IMR-90 (cell line): ENCODE results near the gene GPC6. TPM values are rescaled to one million over a fixed set of nuclear protein-coding genes. Genes with fewer than 3 reads are reported as not detected.

Source experiments
- ATAC-seq: fragments of 200-7000 bp; cut with Tn5 transposase; 2 replicates; pipeline ENCODE4 v1.9.1; 2020; ENCODE audit warnings: low read depth, mild to moderate bottlenecking, moderate library complexity
- BruUV-seq: library from RNA; stranded (reverse); fragments of 400-500 nt; replicated peaks from 2 replicates; lab custom pipeline; 2021; lab: Mats Ljungman, UMichigan
- CTCF ChIA-PET: fragments of 300-600 bp; formaldehyde crosslinking; extraction: SDS; loops from one replicate; lab custom pipeline; 2021; ENCODE audit warnings: antibody characterized with exemption; lab: Yijun Ruan, JAX
- POLR2A ChIA-PET: fragments of 300-600 bp; sonication (Branson Sonifier 250); formaldehyde crosslinking; loops from one replicate; lab custom pipeline; 2022; ENCODE audit warnings: antibody characterized with exemption; ENCODE audit not compliant: unreplicated experiment; lab: Charles Lee
- DNase-seq: peaks from one replicate; pipeline ENCODE4 v3.0.0; 2013
- H2AFZ ChIP-seq: replicated peaks from 2 replicates; pipeline ENCODE3; 2013; ENCODE audit warnings: low read length, mild to moderate bottlenecking; ENCODE audit not compliant: poor library complexity
- H2AK5ac ChIP-seq: 2 replicates; pipeline ENCODE4 v1.6.1; 2013; ENCODE audit warnings: low read depth, low read length, inconsistent platforms
- H2AK9ac ChIP-seq: replicated peaks from 2 replicates; pipeline ENCODE3; 2013; ENCODE audit warnings: mild to moderate bottlenecking, low read depth, low read length, moderate library complexity; ENCODE audit not compliant: poor library complexity
- H2BK120ac ChIP-seq: 2 replicates; pipeline ENCODE4 v1.6.1; 2013; ENCODE audit warnings: low read depth, low read length, inconsistent platforms
- H2BK15ac ChIP-seq: 3 replicates; pipeline ENCODE4 v1.6.1; 2013; ENCODE audit warnings: low read depth, low read length, inconsistent platforms
- H2BK20ac ChIP-seq: 2 replicates; pipeline ENCODE4 v1.6.1; 2013; ENCODE audit warnings: low read depth, mild to moderate bottlenecking, inconsistent platforms, low read length, moderate library complexity
- H2BK5ac ChIP-seq: 2 replicates; pipeline ENCODE4 v1.6.1; 2013; ENCODE audit warnings: mild to moderate bottlenecking, low read depth, low read length, inconsistent platforms; ENCODE audit not compliant: poor library complexity, severe bottlenecking
- H3K14ac ChIP-seq: replicated peaks from 2 replicates; pipeline ENCODE4 v1.6.1; 2013; ENCODE audit warnings: low read depth, low read length, inconsistent platforms
- H3K18ac ChIP-seq: 2 replicates; pipeline ENCODE4 v1.6.1; 2013; ENCODE audit warnings: low read depth, low read length, control low read depth
- H3K23ac ChIP-seq: 2 replicates; pipeline ENCODE4 v1.6.1; 2013; ENCODE audit warnings: low read depth, low read length, inconsistent platforms
- H3K27ac ChIP-seq: 2 replicates; pipeline ENCODE4 v1.5.1; 2013; ENCODE audit warnings: mild to moderate bottlenecking, control low read depth, low read length; ENCODE audit not compliant: insufficient read depth
- H3K27me3 ChIP-seq: 2 replicates; pipeline ENCODE4 v1.6.1; 2013; ENCODE audit warnings: low read length; ENCODE audit not compliant: control insufficient read depth, insufficient read depth
- H3K36me3 ChIP-seq: 2 replicates; pipeline ENCODE4 v1.6.1; 2013; ENCODE audit warnings: low read length, mixed read lengths; ENCODE audit not compliant: control insufficient read depth, insufficient read depth
- H3K4ac ChIP-seq: 2 replicates; pipeline ENCODE4 v1.6.1; 2013; ENCODE audit warnings: low read depth, low read length, inconsistent platforms
- H3K4me1 ChIP-seq: 2 replicates; pipeline ENCODE4 v1.6.1; 2013; ENCODE audit warnings: low read length, mixed read lengths; ENCODE audit not compliant: control insufficient read depth, insufficient read depth
- H3K4me2 ChIP-seq: 2 replicates; pipeline ENCODE4 v1.6.1; 2013; ENCODE audit warnings: low read depth, mild to moderate bottlenecking, control low read depth, low read length, moderate library complexity
- H3K4me3 ChIP-seq: 2 replicates; pipeline ENCODE4 v1.5.1; 2013; ENCODE audit warnings: low read depth, mild to moderate bottlenecking, control low read depth, low read length, moderate library complexity; ENCODE audit not compliant: insufficient read depth
- H3K56ac ChIP-seq: 2 replicates; pipeline ENCODE4 v1.6.1; 2013; ENCODE audit warnings: low read length, inconsistent platforms; ENCODE audit not compliant: insufficient read depth; ENCODE audit errors: extremely low read depth
- H3K79me1 ChIP-seq, 2 experiments: 2 replicates each; pipeline ENCODE4 v1.6.1; 2013; ENCODE audit warnings: low read length in 2 of 2, inconsistent platforms in 1 of 2, low read depth in 1 of 2
- H3K9ac ChIP-seq: 2 replicates; pipeline ENCODE4 v1.6.1; 2013; ENCODE audit warnings: low read depth, low read length, control low read depth
- H3K9me1 ChIP-seq: 2 replicates; pipeline ENCODE4 v1.6.1; 2013; ENCODE audit warnings: low read length, inconsistent platforms; ENCODE audit not compliant: insufficient read depth
- H3K9me3 ChIP-seq: 2 replicates; pipeline ENCODE4 v1.6.1; 2013; ENCODE audit warnings: low read length; ENCODE audit not compliant: control insufficient read depth, insufficient read depth
- H4K20me1 ChIP-seq: 2 replicates; pipeline ENCODE4 v1.6.1; 2013; ENCODE audit warnings: low read length, inconsistent platforms; ENCODE audit not compliant: insufficient read depth
- H4K5ac ChIP-seq: 2 replicates; pipeline ENCODE4 v1.6.1; 2013; ENCODE audit warnings: mild to moderate bottlenecking, low read depth, low read length, control low read depth
- H4K8ac ChIP-seq, 2 experiments: 2 replicates each; pipeline ENCODE4 v1.6.1; 2013; ENCODE audit warnings: low read depth in 2 of 2, low read length in 2 of 2, control low read depth in 1 of 2, inconsistent platforms in 1 of 2
- H4K91ac ChIP-seq: 2 replicates; pipeline ENCODE4 v1.6.1; 2013; ENCODE audit warnings: low read depth, low read length, inconsistent platforms; ENCODE audit not compliant: insufficient read depth
- BHLHE40 ChIP-seq: fragments of 150-350 bp; IDR thresholded peaks from 2 replicates; pipeline ENCODE4 v1.6.1; 2016; ENCODE audit warnings: mild to moderate bottlenecking, low read depth, low read length
- CEBPB ChIP-seq: IDR thresholded peaks from 2 replicates; pipeline ENCODE4 v1.6.1; 2012; ENCODE audit warnings: low read depth, low read length, improper control_type of control experiment
- CHD1 ChIP-seq: IDR thresholded peaks from 2 replicates; pipeline ENCODE4 v1.6.1; 2012; ENCODE audit warnings: low read depth, low read length, improper control_type of control experiment
- FOS ChIP-seq: fragments of 150-350 bp; IDR thresholded peaks from 2 replicates; pipeline ENCODE4 v1.6.1; 2016; ENCODE audit warnings: low read depth, low read length
- MAFK ChIP-seq: IDR thresholded peaks from 2 replicates; pipeline ENCODE4 v1.6.1; 2012; ENCODE audit warnings: low read depth, low read length, improper control_type of control experiment
- MAZ ChIP-seq: IDR thresholded peaks from 2 replicates; pipeline ENCODE4 v1.6.1; 2012; ENCODE audit warnings: low read depth, mild to moderate bottlenecking, low read length, improper control_type of control experiment, moderate library complexity, borderline replicate concordance
- MXI1 ChIP-seq: IDR thresholded peaks from 2 replicates; pipeline ENCODE4 v1.6.1; 2012; ENCODE audit warnings: low read depth, mild to moderate bottlenecking, low read length, moderate library complexity, borderline replicate concordance
- NFE2L2 ChIP-seq: fragments of 150-350 bp; IDR thresholded peaks from 2 replicates; pipeline ENCODE4 v1.6.1; 2016; ENCODE audit warnings: low read depth, mild to moderate bottlenecking, low read length
- POLR2A ChIP-seq: IDR thresholded peaks from 2 replicates; pipeline ENCODE4 v1.6.1; 2012; ENCODE audit warnings: mild to moderate bottlenecking, low read depth, low read length
- RAD21 ChIP-seq: IDR thresholded peaks from 2 replicates; pipeline ENCODE4 v1.6.1; 2012; ENCODE audit warnings: low read length, improper control_type of control experiment
- RCOR1 ChIP-seq: IDR thresholded peaks from 2 replicates; pipeline ENCODE4 v1.6.1; 2012; ENCODE audit warnings: mild to moderate bottlenecking, low read length, improper control_type of control experiment; ENCODE audit not compliant: insufficient replicate concordance
- RFX5 ChIP-seq: IDR thresholded peaks from 2 replicates; pipeline ENCODE4 v1.8.0; 2012; ENCODE audit warnings: low read depth, mild to moderate bottlenecking, low read length, moderate library complexity
- SMC3 ChIP-seq: fragments of 150-350 bp; IDR thresholded peaks from 2 replicates; pipeline ENCODE4 v1.6.1; 2016; ENCODE audit warnings: low read depth, mild to moderate bottlenecking, antibody characterized with exemption, low read length, moderate library complexity
- WGBS, 2 experiments: methylation state at CpG; one replicate each; pipeline versions ENCODE4 v1.1.5 to v1.1.7; 2013; ENCODE audit warnings: missing lambda C conversion rate in 2 of 2; ENCODE audit not compliant: insufficient read length in 1 of 2; ENCODE audit errors: extremely low coverage in 2 of 2; 5-methylcytosine and 5-hydroxymethylcytosine counted together
- dilution Hi-C: fragments of 300-500 bp; cut with HindIII; formaldehyde crosslinking; loops from one replicate; pipeline ENCODE4 v1.14.3; 2018; ENCODE audit warnings: low sequenced_read_pairs; ENCODE audit not compliant: unreplicated experiment
- in situ Hi-C: fragments of 300-500 bp; cut with MboI; formaldehyde crosslinking; loops from 3 replicates; pipeline ENCODE4 v1.14.3; 2019; ENCODE audit warnings: low sequenced_read_pairs, inconsistent platforms, mixed read lengths
- intact Hi-C: fragments of 100-400 bp; cut with micrococcal nuclease; formaldehyde crosslinking; loops from 2 replicates; pipeline ENCODE4 v1.10.0; 2022
- polyA plus RNA-seq, 3 experiments: library from polyadenylated mRNA; depleted of rRNA; stranded (reverse); fragments of >200 nt; gene quantifications; 2 replicates each; pipeline ENCODE4 v1.2.3, GENCODE V29; 2012; ENCODE audit warnings: low replicate concordance in 1 of 3
- total RNA-seq: library from RNA; depleted of rRNA; stranded (reverse); fragments of >200 nt; gene quantifications from 2 replicates; pipeline ENCODE4 v1.2.3, GENCODE V29; 2012
- TF ChIP-seq, protein P1 (sequence below): fragments of 150-350 bp; IDR thresholded peaks from 2 replicates; pipeline ENCODE4 v1.6.1; 2017; ENCODE audit warnings: mild to moderate bottlenecking, antibody characterized with exemption, low read length, low read depth
- TF ChIP-seq, protein P2 (sequence below): conservative IDR thresholded peaks from 2 replicates; pipeline ENCODE4 v1.5.1; 2012; ENCODE audit warnings: mild to moderate bottlenecking, low read depth, low read length, improper control_type of control experiment
- TF ChIP-seq, protein P3 (sequence below): fragments of 150-350 bp; IDR thresholded peaks from 2 replicates; pipeline ENCODE4 v1.6.1; 2016; ENCODE audit warnings: low read depth, mild to moderate bottlenecking, low read length, moderate library complexity, borderline replicate concordance

GPC6 gene
- total and polyA plus RNA-seq, 2 of the 4 experiments (the other 2 are of a cell fraction) = 14.9 to 39.4 TPM

DNA sequence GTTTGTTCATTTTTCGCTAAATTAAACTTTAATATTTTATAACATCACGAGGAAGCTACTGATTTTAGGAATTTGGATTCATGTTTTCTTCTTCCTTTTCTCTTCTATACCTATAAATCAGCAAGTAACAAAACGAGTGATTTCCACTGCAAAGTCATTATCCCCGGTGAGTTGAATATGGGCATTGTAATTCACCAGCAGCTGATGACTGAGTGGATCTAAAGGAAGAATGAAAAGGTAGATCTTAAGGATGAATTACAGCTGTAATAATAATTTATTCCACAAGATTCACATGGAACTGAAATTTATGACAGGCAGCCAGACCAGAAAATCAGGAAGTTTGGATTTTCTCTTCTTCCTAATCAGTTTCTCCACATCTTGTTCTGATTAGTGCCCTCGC is 111.4 kb downstream of the GPC6 start:
- BruUV-seq = no TSS peak
- ATAC-seq (no peak), DNase-seq (no peak)
- Histone ChIP-seq H4K8ac (no peak overlapping the region), H3K9me1 (no peaks in the 10 kb centered on the region), H2BK20ac (no peak overlapping the region), H3K4me1 (no peaks in the 10 kb centered on the region), H3K9ac (no peak overlapping the region), H2BK15ac (no peak overlapping the region), H3K4me3 (no peak overlapping the region), H2AFZ (no peak overlapping the region), H4K5ac (no peak overlapping the region), H3K27me3 (no peaks in the 10 kb centered on the region), H3K36me3 (no peaks in the 10 kb centered on the region), H3K9me3 (no peaks in the 10 kb centered on the region), H4K91ac (no peak overlapping the region), H3K14ac (no peak overlapping the region), H3K4me2 (no peak overlapping the region), H3K79me1 (peaks cover 3 to 6% of the 10 kb centered on the region in 2 experiments; a peak in 2 of 4 replicates), H3K27ac (no peak overlapping the region), H3K56ac (no peak overlapping the region), H2BK5ac (no peak overlapping the region), H3K4ac (no peak overlapping the region), H2AK9ac (no peak overlapping the region), H2BK120ac (no peak overlapping the region), H2AK5ac (no peak overlapping the region), H3K18ac (no peak overlapping the region), H3K23ac (no peak overlapping the region), H4K20me1 (no peaks in the 10 kb centered on the region; the same call in 1 of the 2 replicates)
- TF ChIP-seq RAD21 (no peak), CHD1 (no peak), MAFK (no peak), FOS (no peak), MXI1 (no peak), BHLHE40 (no peak), SMC3 (no peak), RFX5 (no peak), RCOR1 (no peak), CEBPB (no peak), NFE2L2 (no peak), MAZ (no peak), POLR2A (no peak)
- TF ChIP-seq, protein P1, sequence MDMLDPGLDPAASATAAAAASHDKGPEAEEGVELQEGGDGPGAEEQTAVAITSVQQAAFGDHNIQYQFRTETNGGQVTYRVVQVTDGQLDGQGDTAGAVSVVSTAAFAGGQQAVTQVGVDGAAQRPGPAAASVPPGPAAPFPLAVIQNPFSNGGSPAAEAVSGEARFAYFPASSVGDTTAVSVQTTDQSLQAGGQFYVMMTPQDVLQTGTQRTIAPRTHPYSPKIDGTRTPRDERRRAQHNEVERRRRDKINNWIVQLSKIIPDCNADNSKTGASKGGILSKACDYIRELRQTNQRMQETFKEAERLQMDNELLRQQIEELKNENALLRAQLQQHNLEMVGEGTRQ = no peak
- TF ChIP-seq, protein P2, sequence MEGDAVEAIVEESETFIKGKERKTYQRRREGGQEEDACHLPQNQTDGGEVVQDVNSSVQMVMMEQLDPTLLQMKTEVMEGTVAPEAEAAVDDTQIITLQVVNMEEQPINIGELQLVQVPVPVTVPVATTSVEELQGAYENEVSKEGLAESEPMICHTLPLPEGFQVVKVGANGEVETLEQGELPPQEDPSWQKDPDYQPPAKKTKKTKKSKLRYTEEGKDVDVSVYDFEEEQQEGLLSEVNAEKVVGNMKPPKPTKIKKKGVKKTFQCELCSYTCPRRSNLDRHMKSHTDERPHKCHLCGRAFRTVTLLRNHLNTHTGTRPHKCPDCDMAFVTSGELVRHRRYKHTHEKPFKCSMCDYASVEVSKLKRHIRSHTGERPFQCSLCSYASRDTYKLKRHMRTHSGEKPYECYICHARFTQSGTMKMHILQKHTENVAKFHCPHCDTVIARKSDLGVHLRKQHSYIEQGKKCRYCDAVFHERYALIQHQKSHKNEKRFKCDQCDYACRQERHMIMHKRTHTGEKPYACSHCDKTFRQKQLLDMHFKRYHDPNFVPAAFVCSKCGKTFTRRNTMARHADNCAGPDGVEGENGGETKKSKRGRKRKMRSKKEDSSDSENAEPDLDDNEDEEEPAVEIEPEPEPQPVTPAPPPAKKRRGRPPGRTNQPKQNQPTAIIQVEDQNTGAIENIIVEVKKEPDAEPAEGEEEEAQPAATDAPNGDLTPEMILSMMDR = no peak
- TF ChIP-seq, protein P3, sequence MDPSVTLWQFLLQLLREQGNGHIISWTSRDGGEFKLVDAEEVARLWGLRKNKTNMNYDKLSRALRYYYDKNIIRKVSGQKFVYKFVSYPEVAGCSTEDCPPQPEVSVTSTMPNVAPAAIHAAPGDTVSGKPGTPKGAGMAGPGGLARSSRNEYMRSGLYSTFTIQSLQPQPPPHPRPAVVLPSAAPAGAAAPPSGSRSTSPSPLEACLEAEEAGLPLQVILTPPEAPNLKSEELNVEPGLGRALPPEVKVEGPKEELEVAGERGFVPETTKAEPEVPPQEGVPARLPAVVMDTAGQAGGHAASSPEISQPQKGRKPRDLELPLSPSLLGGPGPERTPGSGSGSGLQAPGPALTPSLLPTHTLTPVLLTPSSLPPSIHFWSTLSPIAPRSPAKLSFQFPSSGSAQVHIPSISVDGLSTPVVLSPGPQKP = no peak
- intact Hi-C loops = no loop called here
- ChIA-PET CTCF (no interaction called here), POLR2A (no interaction called here)
- no CpG with 5 or more reads among the region's 5 CpGs for WGBS, 2 experiments
- in situ Hi-C loops = no loop called here
- dilution Hi-C loops = no loop called here
